OCI-LY7 (cell line): ENCODE data around the gene SNAPC4.

Source experiments
- EZH2phosphoT487 ChIP-seq: fragments of 200-600 bp; sonication (generic); IDR thresholded peaks from 2 replicates; pipeline ENCODE4 v1.6.1; 2018; ENCODE audit warnings: low read depth, borderline replicate concordance, mild to moderate bottlenecking, mixed run types, antibody characterized with exemption, low read length, moderate library complexity, mixed read lengths
- TF ChIP-seq, protein P1 (sequence below): fragments of 200-600 bp; sonication (generic); conservative IDR thresholded peaks from 2 replicates; pipeline ENCODE4 v1.5.1; 2014; ENCODE audit warnings: mild to moderate bottlenecking, antibody characterized with exemption, low read length, moderate library complexity, mixed read lengths

DNA sequence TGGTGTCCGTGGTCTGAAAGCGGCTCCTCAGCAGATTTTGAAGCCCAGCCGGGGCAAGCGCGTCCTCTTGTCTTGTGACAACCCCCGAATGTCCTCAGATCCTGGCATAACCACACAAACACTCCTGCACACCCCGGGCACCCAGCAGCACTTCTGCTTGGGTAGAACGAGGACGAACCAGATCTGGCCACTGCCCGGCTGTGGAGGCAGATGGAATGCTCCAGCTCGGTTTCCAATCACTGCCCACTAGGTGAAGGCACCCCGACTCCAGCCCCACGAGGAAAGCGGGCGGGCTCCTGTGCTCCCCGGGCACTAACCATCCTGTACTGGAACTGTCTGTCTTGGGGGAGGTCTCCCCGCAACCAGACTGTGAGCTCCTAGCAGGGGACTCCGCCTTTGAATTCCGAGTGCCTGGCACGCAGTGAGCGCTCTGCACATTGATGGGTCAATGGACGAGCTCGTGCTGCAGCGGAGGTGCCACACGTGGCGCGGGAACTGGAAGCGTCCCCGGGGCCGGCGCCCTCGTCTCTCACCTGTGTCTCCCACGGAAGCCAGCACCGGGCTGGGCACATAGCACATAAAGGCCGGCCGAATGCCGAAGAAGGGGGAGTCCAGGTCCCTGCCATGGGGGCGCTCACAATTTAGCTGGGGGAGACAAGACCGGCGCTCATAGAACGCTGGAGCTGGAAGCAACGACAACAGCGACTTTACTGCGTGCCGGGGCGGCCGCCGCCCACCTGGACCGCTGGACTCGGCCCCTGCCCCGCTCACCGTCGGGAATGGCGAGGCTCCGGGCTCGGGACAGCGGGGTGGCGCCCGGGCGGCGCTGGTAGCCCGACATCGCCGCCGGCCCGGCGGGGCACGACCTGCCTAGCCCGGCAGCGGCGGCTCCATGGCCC, 9.8 kb upstream of the SNAPC4 start:
- TF ChIP-seq, protein P1, sequence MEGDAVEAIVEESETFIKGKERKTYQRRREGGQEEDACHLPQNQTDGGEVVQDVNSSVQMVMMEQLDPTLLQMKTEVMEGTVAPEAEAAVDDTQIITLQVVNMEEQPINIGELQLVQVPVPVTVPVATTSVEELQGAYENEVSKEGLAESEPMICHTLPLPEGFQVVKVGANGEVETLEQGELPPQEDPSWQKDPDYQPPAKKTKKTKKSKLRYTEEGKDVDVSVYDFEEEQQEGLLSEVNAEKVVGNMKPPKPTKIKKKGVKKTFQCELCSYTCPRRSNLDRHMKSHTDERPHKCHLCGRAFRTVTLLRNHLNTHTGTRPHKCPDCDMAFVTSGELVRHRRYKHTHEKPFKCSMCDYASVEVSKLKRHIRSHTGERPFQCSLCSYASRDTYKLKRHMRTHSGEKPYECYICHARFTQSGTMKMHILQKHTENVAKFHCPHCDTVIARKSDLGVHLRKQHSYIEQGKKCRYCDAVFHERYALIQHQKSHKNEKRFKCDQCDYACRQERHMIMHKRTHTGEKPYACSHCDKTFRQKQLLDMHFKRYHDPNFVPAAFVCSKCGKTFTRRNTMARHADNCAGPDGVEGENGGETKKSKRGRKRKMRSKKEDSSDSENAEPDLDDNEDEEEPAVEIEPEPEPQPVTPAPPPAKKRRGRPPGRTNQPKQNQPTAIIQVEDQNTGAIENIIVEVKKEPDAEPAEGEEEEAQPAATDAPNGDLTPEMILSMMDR, result no peak
- no peak for TF ChIP-seq EZH2phosphoT487
